ENCODE measurements around the gene ABCB8. TPM values are rescaled to one million over a fixed set of nuclear protein-coding genes. Genes with fewer than 3 reads are reported as not detected.

ABCB8 gene
- total and polyA plus RNA-seq, 9 of the 15 experiments (the other 6 are each of a cell fraction or from before 2014, with no cell fraction given) = 7.6 to 106 (median 36.3) TPM

- TF ChIP-seq, protein P1, sequence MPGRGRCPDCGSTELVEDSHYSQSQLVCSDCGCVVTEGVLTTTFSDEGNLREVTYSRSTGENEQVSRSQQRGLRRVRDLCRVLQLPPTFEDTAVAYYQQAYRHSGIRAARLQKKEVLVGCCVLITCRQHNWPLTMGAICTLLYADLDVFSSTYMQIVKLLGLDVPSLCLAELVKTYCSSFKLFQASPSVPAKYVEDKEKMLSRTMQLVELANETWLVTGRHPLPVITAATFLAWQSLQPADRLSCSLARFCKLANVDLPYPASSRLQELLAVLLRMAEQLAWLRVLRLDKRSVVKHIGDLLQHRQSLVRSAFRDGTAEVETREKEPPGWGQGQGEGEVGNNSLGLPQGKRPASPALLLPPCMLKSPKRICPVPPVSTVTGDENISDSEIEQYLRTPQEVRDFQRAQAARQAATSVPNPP (IDR thresholded peaks at IDR 0.05; ENCODE audit: borderline replicate concordance, insufficient read depth, insufficient read length) = no peak
- TF ChIP-seq MCM2 (IDR thresholded peaks at IDR 0.05; ENCODE audit: low read depth) (no peak), STAG1 (CRISPR knock-in tag; IDR thresholded peaks at IDR 0.05; ENCODE audit: borderline replicate concordance) (peak; percentile 36; the same call in 1 of the 2 replicates), KLF1 (tag; IDR thresholded peaks at IDR 0.05) (0 out of 2 replicates have a peak, but pooled peaks have one; percentile 29), JUND (IDR thresholded peaks at IDR 0.05; ENCODE audit: borderline replicate concordance, low read depth, low read length) (0 out of 2 replicates have a peak, but pooled peaks have one; percentile 45), JUND (tag; IDR thresholded peaks at IDR 0.05; ENCODE audit: borderline replicate concordance, low read depth, low read length) (peak; percentile 20; the same call in 1 of the 3 replicates), ELK3 (CRISPR knock-in tag; IDR thresholded peaks at IDR 0.05) (no peak), ZNF23 (CRISPR knock-in tag; IDR thresholded peaks at IDR 0.05) (no peak), MTA1 (IDR thresholded peaks at IDR 0.05; ENCODE audit: borderline replicate concordance) (peak; percentile 93), BRF1 (IDR thresholded peaks at IDR 0.05; ENCODE audit: borderline replicate concordance, extremely low read depth, insufficient read length) (no peak), ARHGAP35 (IDR thresholded peaks at IDR 0.05; ENCODE audit: partially characterized antibody) (no peak), L3MBTL2 (IDR thresholded peaks at IDR 0.05) (peak; percentile 86), CREB1 (IDR thresholded peaks at IDR 0.05) (no peak; the same call in 1 of the 2 replicates), CREB1 (CRISPR knock-in tag; IDR thresholded peaks at IDR 0.05) (peak; percentile 37; the same call in 1 of the 2 replicates)
- TF ChIP-seq, protein P2, sequence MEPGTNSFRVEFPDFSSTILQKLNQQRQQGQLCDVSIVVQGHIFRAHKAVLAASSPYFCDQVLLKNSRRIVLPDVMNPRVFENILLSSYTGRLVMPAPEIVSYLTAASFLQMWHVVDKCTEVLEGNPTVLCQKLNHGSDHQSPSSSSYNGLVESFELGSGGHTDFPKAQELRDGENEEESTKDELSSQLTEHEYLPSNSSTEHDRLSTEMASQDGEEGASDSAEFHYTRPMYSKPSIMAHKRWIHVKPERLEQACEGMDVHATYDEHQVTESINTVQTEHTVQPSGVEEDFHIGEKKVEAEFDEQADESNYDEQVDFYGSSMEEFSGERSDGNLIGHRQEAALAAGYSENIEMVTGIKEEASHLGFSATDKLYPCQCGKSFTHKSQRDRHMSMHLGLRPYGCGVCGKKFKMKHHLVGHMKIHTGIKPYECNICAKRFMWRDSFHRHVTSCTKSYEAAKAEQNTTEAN (CRISPR knock-in tag; IDR thresholded peaks at IDR 0.05) = no peak
- TF ChIP-seq, protein P3, sequence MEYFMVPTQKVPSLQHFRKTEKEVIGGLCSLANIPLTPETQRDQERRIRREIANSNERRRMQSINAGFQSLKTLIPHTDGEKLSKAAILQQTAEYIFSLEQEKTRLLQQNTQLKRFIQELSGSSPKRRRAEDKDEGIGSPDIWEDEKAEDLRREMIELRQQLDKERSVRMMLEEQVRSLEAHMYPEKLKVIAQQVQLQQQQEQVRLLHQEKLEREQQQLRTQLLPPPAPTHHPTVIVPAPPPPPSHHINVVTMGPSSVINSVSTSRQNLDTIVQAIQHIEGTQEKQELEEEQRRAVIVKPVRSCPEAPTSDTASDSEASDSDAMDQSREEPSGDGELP (CRISPR knock-in tag; IDR thresholded peaks at IDR 0.05; ENCODE audit: borderline replicate concordance) = peak; percentile 73; the same call in 1 of the 2 replicates
- TF ChIP-seq, protein P4, sequence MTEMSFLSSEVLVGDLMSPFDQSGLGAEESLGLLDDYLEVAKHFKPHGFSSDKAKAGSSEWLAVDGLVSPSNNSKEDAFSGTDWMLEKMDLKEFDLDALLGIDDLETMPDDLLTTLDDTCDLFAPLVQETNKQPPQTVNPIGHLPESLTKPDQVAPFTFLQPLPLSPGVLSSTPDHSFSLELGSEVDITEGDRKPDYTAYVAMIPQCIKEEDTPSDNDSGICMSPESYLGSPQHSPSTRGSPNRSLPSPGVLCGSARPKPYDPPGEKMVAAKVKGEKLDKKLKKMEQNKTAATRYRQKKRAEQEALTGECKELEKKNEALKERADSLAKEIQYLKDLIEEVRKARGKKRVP (CRISPR knock-in tag; IDR thresholded peaks at IDR 0.05) = no peak
These were observed 10.3 kb upstream of the ABCB8 start (continued) for GRCh38 chr7:151017953-151018420.

All from K562 (cell line).